GM19395 (cell line): Measurements from ENCODE around the gene GINS1.
"Not testable (repeated sequence)": the region's sequence is repeated elsewhere in the genome, so short reads cannot be mapped to it uniquely, and the experiment has no call there.

ENCODE experiments used
- ATAC-seq: cut with Tn5 transposase; IDR thresholded peaks from one replicate; pipeline ENCODE4 v1.9.1; 2021; ENCODE audit warnings: mild to moderate bottlenecking, moderate library complexity; ENCODE audit not compliant: unreplicated experiment

The GINS1 gene

DNA sequence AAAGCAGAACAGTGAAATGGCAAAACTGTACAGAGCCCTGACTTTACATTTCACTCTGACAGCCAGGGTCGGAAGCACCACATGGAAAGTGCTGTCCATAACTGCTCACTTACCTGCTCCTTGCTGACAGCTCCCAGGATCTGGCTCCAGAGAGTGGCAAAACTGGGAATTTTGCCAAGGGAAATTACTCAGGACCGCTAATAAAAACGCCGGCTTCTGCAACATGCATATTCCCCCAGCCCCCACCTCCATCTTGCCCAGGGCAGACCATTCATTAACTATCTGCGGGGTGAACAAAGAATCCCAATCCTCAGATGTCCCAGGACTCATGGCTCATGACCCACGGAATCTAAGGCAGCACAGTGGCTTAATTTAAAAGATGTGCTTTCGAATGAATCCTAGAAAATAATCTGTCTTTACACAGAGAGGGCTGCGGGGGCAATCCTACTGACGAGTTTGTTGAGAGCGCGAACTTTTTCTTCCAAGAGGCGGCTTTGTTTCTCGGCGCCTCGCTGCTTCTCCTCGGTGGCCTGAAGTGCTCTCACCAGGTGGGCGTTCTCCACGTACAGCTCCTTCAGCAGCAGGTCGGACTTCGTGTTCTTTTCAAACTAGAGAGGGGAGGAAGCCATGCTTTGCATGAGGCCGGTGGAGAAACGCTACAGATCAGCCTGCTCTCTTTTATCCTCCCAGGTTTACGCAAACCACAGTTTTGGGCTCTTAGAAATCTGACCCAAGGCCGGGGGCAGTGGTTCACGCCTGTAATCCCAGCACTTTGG, 45.8 kb downstream of the GINS1 start:
- no peak for ATAC-seq

DNA sequence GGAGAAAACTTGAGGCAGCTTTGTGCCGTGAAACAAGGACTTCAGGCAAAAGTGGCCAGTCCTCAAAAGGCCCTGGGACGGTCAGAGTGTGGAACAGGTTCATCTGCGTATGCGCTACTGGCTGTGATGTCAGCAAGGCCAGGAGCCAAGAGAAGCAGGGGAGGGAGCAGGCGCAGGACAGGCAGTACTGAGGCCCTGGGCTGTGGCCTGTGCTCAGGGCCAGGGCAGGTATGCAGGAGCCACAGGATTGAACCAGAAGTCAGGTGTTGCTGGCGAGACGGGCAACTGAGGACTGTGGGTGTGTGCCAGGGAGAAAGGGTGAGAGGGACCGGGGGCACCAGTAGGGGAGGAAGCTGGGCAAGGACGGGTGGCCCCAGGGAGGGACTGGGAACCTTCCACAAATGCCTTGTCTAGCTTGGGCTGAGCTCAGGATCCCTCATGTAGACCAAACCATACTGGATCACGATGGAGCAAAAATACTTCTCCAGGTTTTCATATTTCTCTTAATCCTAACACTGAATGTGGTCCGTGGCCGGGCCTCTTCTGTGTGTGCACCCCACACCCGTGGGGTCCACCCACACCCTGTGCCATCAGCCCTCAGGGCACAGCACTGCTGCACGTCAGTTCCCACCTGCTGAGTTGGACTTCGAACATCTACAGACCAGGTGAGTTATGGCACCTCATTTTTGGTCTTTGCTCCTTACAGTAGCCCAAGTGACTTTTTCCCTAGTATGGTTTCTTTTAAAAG, 46.9 kb downstream of the GINS1 start:
- ATAC-seq: no peak

DNA sequence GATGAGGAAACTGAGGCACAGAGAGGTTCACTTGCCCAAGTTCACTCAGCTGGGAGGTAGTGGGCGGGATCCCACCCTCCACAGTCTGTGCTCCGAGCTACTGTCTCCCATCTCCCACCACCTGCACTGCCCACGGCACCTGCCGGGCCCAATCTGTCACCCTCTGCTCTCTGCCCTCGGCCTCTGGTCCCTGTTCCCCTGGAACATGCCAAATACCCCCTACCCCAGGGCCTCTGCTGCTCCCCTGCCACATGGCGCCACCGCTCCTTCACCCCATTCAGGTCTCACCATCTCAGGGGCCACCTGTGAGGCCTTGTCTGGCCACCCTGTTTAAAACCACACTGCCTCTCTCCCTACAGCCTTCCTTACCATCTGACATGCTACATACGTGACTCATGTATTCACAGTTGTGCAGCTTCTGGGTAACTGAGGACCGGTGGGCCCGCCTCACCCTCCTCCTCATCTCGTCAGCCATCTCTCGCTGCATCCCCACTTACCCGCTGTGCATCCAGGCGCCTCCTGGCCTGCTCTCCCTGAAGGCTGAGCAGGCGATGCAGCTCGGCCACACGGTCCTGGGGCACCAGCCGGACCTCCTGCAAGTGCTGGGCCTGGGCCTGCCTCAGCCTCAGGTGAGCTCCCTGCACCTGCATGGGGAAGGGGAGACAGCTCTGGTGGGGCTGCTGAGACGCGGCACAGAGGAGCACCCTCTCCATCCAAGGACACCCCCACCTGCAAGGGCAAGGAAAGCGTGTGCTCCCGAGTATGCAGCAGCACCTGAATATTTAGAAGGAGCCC, 50.6 kb downstream of the GINS1 start:
- no peak for ATAC-seq

DNA sequence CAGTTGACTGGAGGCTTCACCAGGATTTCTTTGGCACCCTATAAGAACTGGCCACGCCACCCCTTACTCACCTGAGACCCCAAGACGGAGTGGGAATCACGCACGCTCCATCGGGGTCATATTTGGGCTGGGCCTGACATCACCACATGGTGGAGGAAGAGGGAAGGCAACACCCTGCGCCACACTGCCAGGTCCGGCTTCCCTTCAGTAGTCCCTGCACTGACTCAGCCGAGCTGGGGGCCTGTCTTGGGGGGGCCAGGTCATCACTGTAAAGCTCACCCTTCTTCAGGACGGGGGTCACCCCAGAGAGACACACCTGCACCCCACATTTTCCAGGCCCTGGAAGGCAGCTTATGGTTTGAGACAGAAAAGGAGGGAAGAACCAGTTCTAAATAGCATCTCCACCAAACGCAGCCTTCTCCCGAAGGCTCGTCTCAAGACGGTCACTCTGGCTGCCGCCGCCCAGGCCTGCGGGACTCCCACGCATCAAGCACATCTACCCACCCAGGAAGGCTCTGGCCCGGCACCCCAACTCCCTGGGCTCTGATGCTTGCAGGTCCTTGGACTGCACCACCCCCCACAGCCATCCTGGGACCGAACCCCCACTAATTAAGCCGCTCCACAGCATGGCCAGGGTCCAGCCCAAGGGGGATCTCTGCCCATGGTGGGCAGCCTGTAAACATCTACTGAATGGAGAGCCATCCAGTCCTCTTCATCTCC, 51.8 kb downstream of the GINS1 start:
- ATAC-seq: no peak

DNA sequence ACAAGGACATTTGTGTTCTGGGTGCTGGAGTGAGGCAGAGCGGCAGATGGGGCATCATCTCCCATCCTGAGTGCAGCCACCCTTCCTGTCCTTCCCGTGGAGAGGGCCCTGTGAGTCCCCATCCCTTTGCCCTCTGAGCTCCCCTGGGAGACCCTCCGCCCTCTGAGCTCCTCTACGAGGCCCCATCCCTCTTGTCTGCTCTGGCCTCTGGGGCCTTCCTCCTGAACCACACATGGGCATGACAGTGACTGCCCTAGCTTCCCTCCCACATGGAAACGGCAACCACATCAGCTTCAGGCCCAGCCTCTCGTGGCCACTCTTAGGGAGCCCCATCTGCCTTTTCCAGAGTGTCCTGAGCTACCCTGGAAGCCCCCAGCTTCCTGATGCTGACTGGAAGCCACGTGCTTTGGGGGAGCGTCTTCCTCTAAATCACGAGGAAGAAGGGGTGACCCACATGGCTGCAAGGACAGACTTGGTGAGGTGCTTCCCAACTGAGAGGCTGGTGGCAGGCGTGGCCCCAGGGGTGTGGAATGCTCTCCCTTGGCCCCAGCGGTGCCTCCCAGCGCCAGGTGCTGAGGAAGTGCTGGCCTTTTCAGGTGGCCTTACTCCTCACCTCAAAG, 52.6 kb downstream of the GINS1 start:
- ATAC-seq: no peak

DNA sequence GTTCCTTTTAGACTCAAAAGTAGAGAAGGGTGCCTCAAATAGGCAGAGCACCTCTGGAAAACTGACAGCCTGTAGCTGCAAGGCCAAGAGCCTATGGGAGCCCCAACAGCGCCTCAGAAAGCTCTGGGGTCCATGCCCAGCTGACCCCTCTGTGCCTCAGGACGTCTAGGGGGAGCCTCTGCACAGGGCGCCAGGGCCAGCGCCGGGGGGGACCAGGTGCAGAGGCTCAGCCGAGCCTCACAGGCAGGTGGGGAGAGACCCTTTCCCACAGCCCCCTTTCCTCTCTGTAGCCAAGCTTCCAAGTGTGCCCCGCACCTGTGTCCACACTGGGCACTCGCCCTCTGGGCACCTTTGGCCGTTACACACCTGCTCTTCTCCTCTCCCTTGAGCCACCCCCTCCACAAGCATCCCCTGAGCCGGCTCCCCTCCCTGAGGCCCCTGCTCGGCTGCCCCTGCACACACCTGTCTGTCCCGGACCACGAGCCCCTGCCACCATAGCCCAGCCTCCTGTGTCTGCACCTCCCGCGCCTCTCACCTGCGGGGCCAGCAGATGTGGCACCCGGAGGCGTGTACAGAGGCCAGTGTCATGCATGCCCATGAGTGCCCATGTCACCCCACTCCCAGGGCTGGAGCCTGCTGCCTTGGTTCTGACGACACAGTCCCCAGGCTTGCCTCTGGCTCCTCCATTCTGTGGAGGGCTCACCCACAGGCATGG, 53.2 kb downstream of the GINS1 start:
- no peak for ATAC-seq

DNA sequence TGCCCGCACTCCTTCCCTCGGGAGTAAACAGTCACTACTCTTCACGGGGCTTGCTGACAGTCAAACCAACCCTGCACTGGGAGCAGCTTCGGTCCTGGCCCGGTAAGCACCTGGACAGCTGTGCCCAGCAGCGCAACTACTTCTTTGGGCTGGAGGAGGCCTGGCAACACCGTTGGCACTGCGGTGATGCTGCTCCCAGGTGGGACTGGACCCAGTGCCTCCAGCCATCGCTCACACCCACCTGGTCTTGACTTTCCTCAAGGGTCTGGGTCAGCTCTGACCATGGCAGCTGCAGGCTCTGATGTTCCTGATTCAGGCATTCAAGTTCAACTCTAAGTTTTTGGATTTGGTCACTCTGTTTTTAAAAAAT, 53.8 kb downstream of the GINS1 start:
- ATAC-seq: no peak

DNA sequence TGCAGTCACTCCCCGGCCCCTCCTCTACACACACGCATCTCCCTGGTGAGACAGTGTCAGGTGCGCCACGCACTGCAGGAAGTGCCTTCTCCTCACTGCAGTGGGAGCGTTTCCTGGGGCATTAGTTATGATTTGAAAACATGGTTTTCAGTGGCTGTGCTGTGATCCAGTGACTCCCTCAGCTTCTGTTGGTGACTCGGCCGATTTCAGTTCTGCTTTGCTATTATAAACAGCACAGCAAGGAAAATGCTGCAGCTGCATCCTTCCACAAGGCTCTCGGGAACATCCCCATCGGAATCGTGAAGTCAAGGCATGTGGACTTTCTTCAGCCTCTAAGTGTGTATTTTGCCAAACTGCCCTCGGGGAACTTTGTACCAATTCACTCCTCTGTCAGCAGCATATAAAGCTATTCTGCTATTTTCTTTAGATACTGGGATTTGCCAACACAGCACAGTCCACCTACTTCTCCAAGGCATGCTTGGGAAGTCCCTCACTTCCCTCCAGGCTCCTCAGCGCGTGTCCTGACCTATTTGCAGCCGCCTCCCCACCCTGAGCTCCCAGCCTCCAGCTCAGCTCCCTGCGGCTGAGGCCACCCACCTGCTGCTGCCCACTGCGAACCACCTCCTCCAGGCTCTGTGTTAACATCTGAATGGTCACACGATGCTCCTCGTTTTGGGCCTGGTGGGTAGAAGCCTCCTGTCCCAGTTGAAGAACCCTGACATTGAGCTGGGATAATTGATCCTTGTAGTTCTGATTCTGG, 54.5 kb downstream of the GINS1 start:
- no peak for ATAC-seq

DNA sequence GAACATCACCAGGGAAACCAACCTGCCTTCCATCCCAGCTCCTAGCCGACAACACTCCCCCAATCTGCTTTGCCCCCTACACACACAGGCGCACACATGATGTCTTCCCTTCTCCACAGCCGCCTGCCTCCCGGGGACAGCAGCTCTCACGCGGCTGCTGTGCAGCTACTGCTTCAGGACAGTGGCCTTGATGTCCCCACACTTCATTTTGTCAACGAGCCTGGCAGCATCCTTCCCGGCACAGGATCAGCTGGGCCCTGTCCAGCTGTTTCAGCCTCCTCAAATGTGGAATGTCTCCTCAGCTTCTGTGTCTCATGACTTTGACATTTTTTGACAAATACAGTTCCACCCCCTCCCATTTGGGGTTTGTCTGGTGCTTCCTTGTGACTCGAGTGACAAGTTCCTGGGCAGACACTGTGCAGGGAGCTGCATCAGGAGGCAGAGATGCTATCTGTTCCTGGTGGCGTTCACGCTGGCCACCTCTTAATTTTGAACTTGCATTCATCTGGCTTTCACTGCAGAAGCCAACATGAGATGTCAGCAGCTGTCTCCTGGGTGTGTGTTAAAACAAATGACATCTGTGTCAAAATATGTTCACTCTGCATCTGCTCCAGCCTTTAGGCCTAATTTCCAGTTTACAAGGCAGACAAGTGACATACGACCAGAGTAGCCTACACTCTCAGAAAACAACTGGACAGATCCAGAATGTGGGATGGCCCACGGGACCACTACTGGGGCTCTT, 57.2 kb downstream of the GINS1 start:
- ATAC-seq: no peak

DNA sequence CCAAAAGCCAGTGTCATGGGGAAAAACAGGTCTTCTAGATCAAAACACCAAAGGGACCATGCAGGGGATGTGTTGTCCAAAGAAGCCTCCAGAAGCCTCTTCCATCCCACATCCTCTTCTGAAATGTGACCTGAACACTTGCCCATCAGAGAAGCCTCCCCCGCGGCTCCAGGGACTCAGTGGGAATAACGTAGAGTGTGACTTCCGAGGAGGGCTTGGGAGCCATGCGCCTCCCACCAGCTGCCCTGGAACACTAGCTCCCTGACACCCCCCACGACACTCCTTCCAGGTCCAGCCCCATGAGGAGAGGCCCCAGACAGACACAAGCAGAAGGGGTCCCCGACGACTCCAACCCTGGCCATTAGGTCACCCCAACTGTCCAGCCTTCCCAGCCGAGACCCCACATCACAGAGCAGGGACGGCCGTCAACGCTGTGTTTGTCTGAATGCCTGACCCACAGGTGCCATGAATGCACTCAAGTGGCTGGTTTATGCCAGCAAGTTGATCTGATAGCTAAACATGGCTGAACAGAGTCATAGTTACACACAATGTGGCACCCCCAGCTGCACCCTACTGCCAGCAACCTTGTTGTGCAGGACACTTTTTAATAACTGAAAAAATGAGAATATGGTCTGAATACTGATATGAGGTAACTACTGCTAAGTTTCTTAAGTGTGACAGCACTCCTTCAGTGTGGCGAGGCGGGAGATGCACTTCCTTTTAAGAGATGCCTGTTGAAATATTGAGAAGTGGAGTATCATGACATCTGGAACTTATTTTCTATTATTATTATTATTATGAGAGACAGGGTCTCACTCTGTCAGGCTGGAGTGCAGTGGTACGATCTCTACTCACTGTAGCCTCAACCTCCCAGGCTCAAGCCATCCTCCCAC, 58.0 kb downstream of the GINS1 start:
- ATAC-seq: no peak

DNA sequence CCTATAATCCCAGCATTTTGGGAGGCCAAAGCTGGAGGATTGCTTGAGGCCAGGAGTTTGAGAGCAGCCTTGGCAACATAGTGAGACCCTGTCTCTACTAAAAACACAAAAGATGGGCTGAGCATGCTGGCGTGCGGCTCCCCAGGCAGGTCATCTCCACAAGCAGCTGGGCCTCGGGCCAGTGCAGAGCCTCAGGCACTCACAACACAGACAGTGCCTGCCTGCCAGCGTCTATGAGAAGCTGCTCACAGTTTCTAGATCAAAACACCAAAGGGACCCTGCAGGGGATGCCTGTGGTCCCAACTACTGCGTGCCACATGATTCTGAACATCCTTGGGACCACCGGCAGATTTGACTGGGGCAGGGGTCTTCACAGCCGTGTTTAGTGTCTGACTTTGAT, 59.4 kb downstream of the GINS1 start:
- no peak for ATAC-seq

DNA sequence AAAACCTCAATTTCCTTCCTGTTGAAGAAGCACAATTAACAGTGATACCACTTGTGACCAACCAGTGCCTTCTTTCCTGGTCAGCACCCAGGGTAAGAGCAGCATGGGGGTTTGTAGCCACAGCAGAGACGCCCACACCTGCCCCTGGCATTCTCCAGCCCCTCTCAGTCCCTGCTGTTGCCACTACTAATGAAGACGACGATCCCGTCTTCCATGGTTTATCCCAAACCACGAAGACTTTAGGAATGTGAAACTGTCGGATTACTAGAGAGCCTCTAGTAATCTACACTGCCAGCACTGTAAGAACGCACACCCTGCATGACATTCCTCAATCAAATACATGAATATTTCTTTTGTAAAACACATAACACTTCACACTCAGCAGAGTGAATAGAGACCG, 60.0 kb downstream of the GINS1 start:
- no peak for ATAC-seq

DNA sequence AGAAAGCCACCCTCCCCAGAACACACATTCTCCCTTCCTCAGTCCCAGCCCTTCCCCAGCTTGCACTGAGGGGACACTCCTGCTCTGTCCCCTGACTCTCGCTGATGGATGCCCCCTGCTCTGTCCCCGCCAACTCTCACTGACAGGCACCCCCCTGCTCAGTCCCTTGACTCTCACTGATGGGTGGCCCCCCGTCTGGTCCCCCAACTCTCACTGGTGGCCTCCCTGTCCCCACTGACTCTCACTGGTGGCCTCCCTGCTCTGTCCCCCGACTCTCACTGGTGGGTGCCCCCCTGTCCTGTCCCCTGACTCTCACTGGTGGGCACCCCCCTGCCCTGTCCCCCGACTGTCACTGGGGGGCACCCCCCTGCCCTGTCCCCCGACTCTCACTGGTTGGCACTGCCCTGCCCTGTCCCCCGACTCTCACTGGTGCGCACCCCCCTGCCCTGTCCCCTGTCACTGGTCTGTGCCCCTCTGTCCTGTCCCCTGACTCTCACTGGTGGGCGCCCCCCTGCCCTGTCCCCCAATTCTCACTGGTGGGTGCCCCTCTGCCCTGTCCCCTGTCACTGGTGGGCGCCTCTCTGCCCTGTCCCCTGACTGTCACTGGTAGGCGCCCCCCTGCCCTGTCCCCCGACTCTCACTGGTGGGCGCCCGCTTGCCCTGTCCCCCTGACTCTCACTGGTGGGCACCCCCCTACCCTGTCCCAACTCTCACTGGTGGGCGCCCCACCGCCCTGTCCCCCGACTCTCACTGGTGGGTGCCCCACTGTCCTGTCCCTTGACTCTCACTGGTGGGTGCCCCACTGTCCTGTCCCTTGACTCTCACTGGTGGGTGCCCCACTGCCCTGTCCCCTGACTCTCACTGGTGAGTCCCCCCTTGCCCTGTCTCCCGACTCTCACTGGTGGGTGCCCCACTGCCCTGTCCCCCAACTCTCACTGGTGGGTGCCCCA, 60.9 kb downstream of the GINS1 start:
- ATAC-seq: no peak

DNA sequence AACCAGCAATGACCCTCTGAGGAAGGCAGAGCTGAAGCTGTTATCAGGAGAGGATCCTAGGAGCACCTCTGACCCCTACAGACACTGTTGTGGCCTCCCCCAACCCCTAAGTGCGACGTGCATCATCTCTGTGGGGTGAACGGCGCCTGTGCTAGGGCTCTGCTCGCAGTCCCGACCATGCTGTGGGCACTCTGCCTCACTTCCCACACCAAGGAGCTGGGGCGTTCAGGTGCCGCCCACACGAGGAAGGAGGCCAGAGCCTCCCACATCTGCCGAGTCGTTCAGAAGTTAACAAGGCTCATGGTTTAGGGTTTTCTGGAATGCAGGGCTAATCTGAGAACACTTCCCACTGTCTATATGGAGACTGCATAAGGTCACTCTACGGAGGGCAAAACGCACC, 62.1 kb downstream of the GINS1 start:
- no peak for ATAC-seq

DNA sequence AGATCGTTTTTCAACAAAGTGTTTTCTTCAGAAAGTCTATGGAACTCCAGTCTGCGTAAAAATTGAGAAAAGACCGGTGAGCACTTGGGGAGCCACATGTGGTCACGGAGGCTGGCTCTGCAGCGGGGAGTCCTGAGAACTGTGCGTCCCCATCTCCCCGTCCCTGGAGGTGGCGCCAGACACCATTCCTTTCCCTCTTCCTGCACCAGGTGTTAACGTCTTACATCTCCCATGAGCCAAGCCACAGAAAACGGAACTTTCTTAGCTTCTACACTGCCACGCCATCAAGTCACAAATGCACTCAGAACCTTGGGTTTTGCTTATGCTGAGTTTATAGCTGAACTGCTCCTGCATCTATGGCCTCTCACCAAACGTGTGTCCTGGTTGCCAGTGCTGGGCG, 62.6 kb downstream of the GINS1 start:
- peak; percentile 62 for ATAC-seq

DNA sequence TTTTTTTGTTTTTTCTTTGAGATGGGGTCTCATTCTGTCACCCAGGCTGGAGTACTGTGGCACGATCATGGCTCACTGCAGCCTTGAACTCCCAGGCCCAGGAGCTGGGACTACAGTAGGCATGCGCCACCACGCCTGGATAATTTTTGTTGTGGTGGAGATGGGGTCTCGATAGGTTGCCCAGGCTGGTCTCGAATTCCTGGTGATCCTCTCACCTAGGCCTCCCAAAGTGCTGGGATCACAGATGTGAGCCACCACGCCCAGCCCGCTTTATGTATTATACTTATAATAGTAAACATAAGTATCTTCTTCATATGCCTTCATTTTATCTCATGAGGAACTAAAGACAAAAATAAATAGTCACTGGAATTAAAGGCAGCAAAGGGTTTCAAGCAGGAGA, 63.5 kb downstream of the GINS1 start:
- no peak for ATAC-seq

DNA sequence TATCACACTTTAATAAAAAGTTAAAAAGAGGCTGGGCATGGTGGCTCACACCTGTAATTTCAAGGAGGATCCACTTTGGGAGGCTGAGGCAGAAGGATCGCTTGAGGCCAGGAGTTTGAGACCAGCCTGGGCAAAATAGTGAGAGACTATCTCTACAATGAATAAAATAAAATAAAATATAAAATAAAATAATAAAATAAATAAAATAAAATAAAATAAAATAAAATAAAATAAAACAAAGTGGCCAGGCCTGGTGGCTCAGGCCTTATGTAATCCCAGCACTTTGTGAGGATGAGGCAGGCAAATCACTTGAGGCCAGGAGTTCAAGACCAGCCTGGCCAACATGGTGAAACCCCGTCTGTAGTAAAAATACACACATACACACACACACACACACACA, 65.8 kb downstream of the GINS1 start:
- ATAC-seq: not testable (repeated sequence)
